ENCODE results near the gene DNAJB9. TPM values are rescaled to one million over a fixed set of nuclear protein-coding genes. Genes with fewer than 3 reads are reported as not detected.
A peak's percentile ranks its signal among the peaks of the same experiment; 100 is the strongest.

The DNAJB9 gene
- total and polyA plus RNA-seq, 9 of the 15 experiments (the other 6 are each of a cell fraction or from before 2014, with no cell fraction given), result 4.3 to 34.2 (median 9.6) TPM

- TF ChIP-seq RAD51 (IDR thresholded peaks at IDR 0.05; ENCODE audit: borderline replicate concordance, low read depth), result peak; percentile 99
- peak; percentile 91 for TF ChIP-seq CBFA2T2 (conservative IDR thresholded peaks at IDR 0.05)
- TF ChIP-seq PHF8 (IDR thresholded peaks at IDR 0.05; ENCODE audit: borderline replicate concordance, low read length), result peak; percentile 99
- TF ChIP-seq EHMT2 (IDR thresholded peaks at IDR 0.05), result no peak; the same call in 1 of the 2 replicates
- no peak for TF ChIP-seq ARID3B (CRISPR knock-in tag; IDR thresholded peaks at IDR 0.05; ENCODE audit: borderline replicate concordance)
- TF ChIP-seq ASH1L (IDR thresholded peaks at IDR 0.05; ENCODE audit: borderline replicate concordance, low read depth, partially characterized antibody), result peak; percentile 77
- peak; percentile 86 for TF ChIP-seq PML (IDR thresholded peaks at IDR 0.05; ENCODE audit: low read length)
- TF ChIP-seq JUNB (CRISPR knock-in tag; conservative IDR thresholded peaks at IDR 0.05), result no peak
- TF ChIP-seq RBM15 (IDR thresholded peaks at IDR 0.05; ENCODE audit: insufficient read depth, low read length), result peak; percentile 85; the same call in 1 of the 2 replicates
- TF ChIP-seq MAZ (CRISPR knock-in tag; conservative IDR thresholded peaks at IDR 0.05 in 1 of 2, IDR thresholded peaks at IDR 0.05 in 1 of 2), result peak; percentile 57 to 78
- peak; percentile 57; the same call in 1 of the 2 replicates for TF ChIP-seq HOXB6 (CRISPR knock-in tag; IDR thresholded peaks at IDR 0.05; ENCODE audit: borderline replicate concordance)
- peak; percentile 26; the same call in 1 of the 2 replicates for TF ChIP-seq RFX7 (CRISPR knock-in tag; IDR thresholded peaks at IDR 0.05)
- peak; percentile 97 for TF ChIP-seq TBP (optimal IDR thresholded peaks at IDR 0.05; ENCODE audit: low read depth, low read length)
- TF ChIP-seq ZNF583 (CRISPR knock-in tag; IDR thresholded peaks at IDR 0.05), result no peak
- peak; percentile 90 for TF ChIP-seq PRPF4 (IDR thresholded peaks at IDR 0.05; ENCODE audit: insufficient read depth, low read depth, low read length, poor library complexity, severe bottlenecking)
- TF ChIP-seq NKRF (IDR thresholded peaks at IDR 0.05; ENCODE audit: borderline replicate concordance), result peak; percentile 96
- TF ChIP-seq SIN3A (IDR thresholded peaks at IDR 0.05; ENCODE audit: borderline replicate concordance in 2 of 2, control insufficient read depth in 1 of 2, low read depth in 2 of 2, low read length in 2 of 2), result peak; percentile 59 to 95; a peak in 3 of 4 replicates
- peak; percentile 66; the same call in 1 of the 2 replicates for TF ChIP-seq ZNF717 (CRISPR knock-in tag; IDR thresholded peaks at IDR 0.05)
- TF ChIP-seq MLX (CRISPR knock-in tag; conservative IDR thresholded peaks at IDR 0.05), result peak in 1 of 2 experiments; percentile 55; a peak in 1 of 4 replicates
- TF ChIP-seq GATAD2B (IDR thresholded peaks at IDR 0.05; ENCODE audit: borderline replicate concordance), result peak; percentile 54; the same call in 1 of the 2 replicates
- TF ChIP-seq TSC22D4 (tag; IDR thresholded peaks at IDR 0.05), result no peak
- TF ChIP-seq NR3C1 (CRISPR knock-in tag; IDR thresholded peaks at IDR 0.05), result no peak
- no peak; the same call in 1 of the 2 replicates for TF ChIP-seq PHTF2 (CRISPR knock-in tag; IDR thresholded peaks at IDR 0.05)
- no peak for TF ChIP-seq NONO (IDR thresholded peaks at IDR 0.05; ENCODE audit: low read depth in 2 of 2, low read length in 1 of 2)
Measured at GRCh38 chr7:108569381-108570145, at the start of gene DNAJB9, which contains the start of gene THAP5 (continued).

All from K562 (cell line).